A549 treated with dexamethasone at 1 μM for 4 hours (cell line): Measurements from ENCODE around the gene TIPRL. TPM values are rescaled to one million over a fixed set of nuclear protein-coding genes. Genes with fewer than 3 reads are reported as not detected.

ENCODE experiments used
- total RNA-seq: library from RNA; stranded (reverse); fragments of 200-300 nt; extraction: Qiagen RNA extraction; gene quantifications from 5 replicates; pipeline ENCODE4 v1.2.3, GENCODE V29; 2022

TIPRL gene
- 31.5 to 35.4 TPM (median 32.7 TPM) in 5 replicates for total RNA-seq

GRCh38 chr1:168178638-168179437 is at the start of gene TIPRL:
Gene TIPRL (plus strand): TSS chr1:168178962. CDS start chr1:168179078, 116 bp downstream.

GRCh38 chr1:168136709-168137514 is 41.9 kb upstream of the TIPRL start, which contains the start of gene GPR161:
Gene GPR161 (minus strand): TSS chr1:168136930. CDS start chr1:168104850, 32,080 bp downstream.

GRCh38 chr1:168225476-168226190 is 46.9 kb downstream of the TIPRL start, which contains the start of gene SFT2D2:
Gene SFT2D2 (plus strand): TSS chr1:168226004. CDS start chr1:168226080, 76 bp downstream.

Other genes starting within 250 kb of the TIPRL start
- gene DCAF6, start 242.3 kb upstream of the TIPRL start, total RNA-seq = 27.0 to 29.2 TPM (median 29.0 TPM) in 5 replicates
- 50.2 to 83.4 TPM (median 73.6 TPM) in 5 replicates for gene MPC2, start 241.9 kb upstream of the TIPRL start, total RNA-seq
- gene GPR161, start 42.0 kb upstream of the TIPRL start, total RNA-seq = 10.3 to 18.0 TPM (median 16.2 TPM) in 5 replicates
- gene SFT2D2, start 47.0 kb downstream of the TIPRL start, total RNA-seq = 16.0 to 19.9 TPM (median 17.3 TPM) in 5 replicates
- gene TBX19, start 101.9 kb downstream of the TIPRL start, total RNA-seq = 0.51 to 0.71 TPM (median 0.67 TPM) in 5 replicates